AG10803 (cell line): ENCODE data around the gene GIMAP4.
"Not testable (repeated sequence)": the region's sequence is repeated elsewhere in the genome, so short reads cannot be mapped to it uniquely, and the experiment has no call there.

Experiments
- DNase-seq: peaks from one replicate; pipeline ENCODE4 v3.0.0; 2010; ENCODE audit warnings: low read depth
- H3K4me3 ChIP-seq: 2 replicates; pipeline ENCODE4 v1.5.1; 2011; ENCODE audit warnings: mild to moderate bottlenecking, low read length, control low read depth
- TF ChIP-seq, protein P1 (sequence below): conservative IDR thresholded peaks from 2 replicates; pipeline ENCODE4 v1.5.1; 2011; ENCODE audit warnings: mild to moderate bottlenecking, low read length, control low read depth, inconsistent platforms

Gene GIMAP4

DNA sequence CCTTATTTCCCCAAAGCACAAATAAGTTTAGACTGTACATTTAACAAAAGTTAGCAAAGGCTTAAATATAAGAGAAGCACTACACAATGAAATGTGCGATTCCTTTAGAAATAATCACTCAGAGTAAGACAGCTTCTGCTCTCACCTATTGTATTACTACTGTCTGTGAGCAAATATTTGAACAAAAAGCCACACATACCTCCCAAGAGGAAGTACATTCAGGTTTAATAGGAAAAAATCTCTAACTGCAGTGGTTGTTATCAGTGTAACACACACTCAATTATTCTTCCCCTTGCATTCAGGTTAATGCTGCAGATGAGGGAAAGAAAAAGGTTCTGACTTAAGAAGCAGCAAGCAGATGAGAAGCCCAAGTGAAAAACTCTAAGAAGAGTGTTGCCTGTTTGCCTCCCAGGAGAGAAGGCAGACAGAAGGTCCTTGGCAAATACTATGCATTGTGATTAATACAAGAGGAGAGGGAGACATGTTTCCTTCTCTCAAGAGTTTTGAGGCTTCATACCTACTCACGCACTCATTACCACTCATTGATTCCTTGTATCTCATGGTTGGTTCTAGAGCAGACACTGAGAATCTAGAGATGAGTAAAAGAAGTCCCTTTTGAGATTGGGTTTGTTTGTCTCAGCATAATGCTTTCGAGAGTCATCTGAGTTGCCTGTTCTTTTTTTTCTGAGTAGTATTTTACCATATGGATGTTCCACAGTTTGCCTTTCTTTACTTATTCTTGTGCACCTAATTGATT, 13.6 kb downstream of the GIMAP4 start:
- no peak overlapping the region for H3K4me3 ChIP-seq
- DNase-seq = no peak
- TF ChIP-seq, protein P1, sequence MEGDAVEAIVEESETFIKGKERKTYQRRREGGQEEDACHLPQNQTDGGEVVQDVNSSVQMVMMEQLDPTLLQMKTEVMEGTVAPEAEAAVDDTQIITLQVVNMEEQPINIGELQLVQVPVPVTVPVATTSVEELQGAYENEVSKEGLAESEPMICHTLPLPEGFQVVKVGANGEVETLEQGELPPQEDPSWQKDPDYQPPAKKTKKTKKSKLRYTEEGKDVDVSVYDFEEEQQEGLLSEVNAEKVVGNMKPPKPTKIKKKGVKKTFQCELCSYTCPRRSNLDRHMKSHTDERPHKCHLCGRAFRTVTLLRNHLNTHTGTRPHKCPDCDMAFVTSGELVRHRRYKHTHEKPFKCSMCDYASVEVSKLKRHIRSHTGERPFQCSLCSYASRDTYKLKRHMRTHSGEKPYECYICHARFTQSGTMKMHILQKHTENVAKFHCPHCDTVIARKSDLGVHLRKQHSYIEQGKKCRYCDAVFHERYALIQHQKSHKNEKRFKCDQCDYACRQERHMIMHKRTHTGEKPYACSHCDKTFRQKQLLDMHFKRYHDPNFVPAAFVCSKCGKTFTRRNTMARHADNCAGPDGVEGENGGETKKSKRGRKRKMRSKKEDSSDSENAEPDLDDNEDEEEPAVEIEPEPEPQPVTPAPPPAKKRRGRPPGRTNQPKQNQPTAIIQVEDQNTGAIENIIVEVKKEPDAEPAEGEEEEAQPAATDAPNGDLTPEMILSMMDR = no peak

DNA sequence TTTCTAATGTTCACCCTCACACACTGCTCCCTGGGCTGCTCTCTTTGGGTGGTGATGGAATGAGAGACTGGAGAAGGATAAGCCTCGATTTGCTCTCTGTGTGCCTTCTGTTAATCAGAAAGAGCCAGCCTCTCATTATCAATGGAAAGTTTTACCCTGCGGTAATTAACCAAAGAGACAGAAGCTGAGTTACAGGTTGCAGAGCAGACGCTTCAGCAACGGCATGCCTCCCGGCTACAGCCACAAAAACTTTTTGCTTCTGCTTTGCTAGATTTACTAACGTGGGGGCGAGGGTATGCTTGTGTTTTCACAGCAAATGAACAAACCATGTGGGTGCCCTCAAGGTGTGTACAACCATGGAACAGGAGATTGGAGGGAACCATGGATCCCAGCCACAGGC, 18.0 kb downstream of the GIMAP4 start:
- no peak for DNase-seq
- TF ChIP-seq, protein P1 = no peak
- H3K4me3 ChIP-seq = no peak overlapping the region

DNA sequence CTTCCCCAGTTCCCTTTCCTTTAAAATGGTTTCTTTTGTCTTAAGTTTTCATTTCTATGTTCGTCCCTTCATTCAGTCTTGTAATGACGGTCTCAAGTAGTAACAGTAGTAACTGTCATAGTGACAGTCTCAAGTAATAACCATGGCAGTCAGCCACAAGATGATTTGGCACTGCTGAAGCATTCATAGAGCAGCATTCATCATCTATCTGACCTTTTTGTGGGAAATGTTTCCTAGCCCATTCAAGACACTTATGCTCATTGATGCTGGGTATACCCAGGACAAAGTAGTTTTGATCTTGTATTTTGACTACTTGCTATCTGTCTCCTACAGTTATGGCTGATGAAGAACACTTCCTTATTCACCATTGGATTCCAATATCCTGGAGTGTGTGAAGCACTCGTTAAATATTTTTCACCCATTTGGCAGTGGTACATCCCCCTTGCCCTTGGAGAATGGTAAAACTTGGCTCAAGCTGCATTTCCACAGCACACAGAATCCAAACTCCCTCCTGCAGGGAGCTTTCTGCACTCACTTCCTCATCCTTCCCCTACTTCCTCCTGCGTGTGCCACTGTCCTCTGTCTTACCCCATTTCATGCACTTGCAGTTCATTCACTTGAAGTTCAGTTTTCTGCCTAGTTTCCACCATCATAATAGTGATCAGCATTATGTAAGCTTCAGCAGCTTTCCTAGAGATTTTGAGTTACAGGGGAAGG, 19.0 kb downstream of the GIMAP4 start:
- no peak for DNase-seq
- H3K4me3 ChIP-seq = no peak overlapping the region
- TF ChIP-seq, protein P1 = no peak

DNA sequence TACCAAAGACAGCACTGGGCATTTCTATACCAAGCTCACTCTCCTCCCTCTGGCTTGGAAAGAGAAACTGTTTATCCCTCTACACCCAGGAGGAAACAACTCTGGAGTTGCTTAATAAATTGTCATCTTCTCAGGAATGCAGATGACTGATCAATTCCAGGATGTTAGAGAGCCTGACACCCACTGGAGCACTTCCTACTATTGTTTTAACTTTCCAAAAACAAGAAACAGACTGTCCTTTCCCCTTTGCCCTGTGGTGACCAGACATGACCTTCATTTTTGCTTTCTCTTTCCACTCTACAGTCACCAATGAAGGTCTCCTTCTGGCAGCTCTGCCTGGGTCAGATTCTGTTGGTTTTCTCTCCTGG, 19.6 kb downstream of the GIMAP4 start:
- TF ChIP-seq, protein P1 = no peak
- no peak for DNase-seq
- no peak overlapping the region for H3K4me3 ChIP-seq

DNA sequence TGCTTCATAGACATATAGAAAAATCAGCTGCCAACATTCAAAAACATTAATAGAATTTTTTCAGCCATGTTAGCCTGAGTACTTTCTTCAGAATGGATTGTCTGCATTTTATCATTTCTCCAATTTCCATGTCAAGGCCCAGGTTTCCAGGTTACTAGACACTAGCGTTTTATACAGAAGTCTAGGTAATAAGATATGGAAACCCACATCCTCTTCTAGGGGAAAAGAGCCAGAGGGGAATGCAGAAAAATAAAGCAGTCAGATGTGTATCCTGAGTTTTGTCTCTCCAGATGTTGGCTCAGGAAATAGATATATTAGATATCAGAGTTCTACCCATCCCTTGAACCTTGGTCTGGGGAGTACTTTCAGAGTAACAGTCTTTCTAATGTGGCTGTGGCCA, 20.4 kb downstream of the GIMAP4 start:
- TF ChIP-seq, protein P1 = no peak
- DNase-seq = no peak
- H3K4me3 ChIP-seq = no peak overlapping the region

DNA sequence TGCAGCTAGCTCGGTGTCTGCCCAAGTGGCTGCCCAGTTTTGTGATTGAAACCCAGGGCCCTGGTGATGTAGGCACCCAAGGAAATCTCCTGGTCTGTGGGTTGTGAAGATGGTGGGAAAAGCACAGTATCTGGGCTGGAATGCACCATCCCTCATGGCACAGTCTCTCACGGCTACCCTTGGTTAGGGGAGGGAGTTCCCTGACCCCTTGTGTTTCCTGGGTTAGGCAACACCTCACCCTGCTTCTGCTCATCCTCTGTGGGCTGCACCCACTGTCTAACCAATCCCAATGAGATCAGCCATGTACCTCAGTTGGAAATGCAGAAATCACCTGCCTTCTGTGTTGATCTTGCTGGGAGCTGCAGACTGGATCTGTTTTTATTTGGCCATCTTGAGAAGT, 27.6 kb downstream of the GIMAP4 start:
- TF ChIP-seq, protein P1 = no peak
- H3K4me3 ChIP-seq = no peak overlapping the region
- no peak for DNase-seq

DNA sequence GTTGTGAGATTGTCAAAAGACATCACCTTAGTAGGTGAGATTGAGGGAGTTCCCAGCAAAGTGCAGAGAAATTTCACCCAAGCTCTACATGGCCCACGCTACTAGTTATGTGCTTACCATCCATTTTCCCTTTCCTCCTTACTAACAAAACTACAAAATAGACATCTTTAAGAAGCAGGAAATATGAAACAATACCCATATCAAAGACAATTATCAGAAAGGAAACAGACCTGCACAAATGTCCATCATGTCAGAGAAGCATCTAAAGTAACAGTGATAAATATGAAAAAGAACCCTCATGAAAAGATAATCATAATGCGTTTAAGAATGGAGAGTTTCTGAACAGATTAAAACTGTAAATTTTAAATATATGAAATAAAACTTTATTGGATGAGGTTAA, 28.2 kb downstream of the GIMAP4 start:
- H3K4me3 ChIP-seq = no peak overlapping the region
- TF ChIP-seq, protein P1 = no peak
- no peak for DNase-seq

DNA sequence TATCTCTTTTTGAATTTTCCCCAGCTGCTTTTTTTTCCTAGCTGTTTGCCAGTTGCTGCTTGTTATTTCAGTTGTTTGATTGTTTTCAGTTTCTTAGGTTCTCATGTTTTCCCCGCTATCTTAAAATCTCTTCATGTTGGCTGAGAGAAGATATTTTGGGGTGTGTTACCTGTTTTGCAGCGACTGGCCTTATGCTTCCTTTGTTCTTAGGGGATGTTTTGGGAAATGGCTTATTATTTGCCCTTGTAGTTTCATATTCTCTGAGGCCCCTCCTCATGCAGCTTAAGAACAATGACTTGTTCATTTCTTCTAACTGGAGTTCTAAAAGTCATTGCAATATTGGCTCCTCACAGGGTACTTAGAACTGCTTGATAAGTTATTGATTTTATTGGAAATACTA, 36.4 kb downstream of the GIMAP4 start:
- not testable (repeated sequence) for H3K4me3 ChIP-seq, DNase-seq
